GM15510 (cell line): ENCODE measurements around the gene B2M.

Experiments
- POLR2A ChIP-seq: IDR thresholded peaks from 3 replicates; pipeline ENCODE4 v1.6.1; 2011; ENCODE audit warnings: borderline replicate concordance; ENCODE audit not compliant: insufficient read length; ENCODE audit errors: extremely low read depth

B2M gene

DNA sequence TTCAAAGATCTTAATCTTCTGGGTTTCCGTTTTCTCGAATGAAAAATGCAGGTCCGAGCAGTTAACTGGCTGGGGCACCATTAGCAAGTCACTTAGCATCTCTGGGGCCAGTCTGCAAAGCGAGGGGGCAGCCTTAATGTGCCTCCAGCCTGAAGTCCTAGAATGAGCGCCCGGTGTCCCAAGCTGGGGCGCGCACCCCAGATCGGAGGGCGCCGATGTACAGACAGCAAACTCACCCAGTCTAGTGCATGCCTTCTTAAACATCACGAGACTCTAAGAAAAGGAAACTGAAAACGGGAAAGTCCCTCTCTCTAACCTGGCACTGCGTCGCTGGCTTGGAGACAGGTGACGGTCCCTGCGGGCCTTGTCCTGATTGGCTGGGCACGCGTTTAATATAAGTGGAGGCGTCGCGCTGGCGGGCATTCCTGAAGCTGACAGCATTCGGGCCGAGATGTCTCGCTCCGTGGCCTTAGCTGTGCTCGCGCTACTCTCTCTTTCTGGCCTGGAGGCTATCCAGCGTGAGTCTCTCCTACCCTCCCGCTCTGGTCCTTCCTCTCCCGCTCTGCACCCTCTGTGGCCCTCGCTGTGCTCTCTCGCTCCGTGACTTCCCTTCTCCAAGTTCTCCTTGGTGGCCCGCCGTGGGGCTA is at the start of gene B2M, which contains the start of gene PATL2:
Gene B2M (plus strand): TSS at position 422 of the 647 bp plus-strand sequence. CDS start 30 bp downstream, at position 452.
Gene PATL2 (minus strand): TSS at position 228 of the 647 bp plus-strand sequence. CDS start 34,833 bp downstream, outside the sequence.
- TF ChIP-seq POLR2A = peak; percentile 100

GRCh38 chr15:44661576-44661975 is 49.7 kb upstream of the B2M start:
- no peak for TF ChIP-seq POLR2A

DNA sequence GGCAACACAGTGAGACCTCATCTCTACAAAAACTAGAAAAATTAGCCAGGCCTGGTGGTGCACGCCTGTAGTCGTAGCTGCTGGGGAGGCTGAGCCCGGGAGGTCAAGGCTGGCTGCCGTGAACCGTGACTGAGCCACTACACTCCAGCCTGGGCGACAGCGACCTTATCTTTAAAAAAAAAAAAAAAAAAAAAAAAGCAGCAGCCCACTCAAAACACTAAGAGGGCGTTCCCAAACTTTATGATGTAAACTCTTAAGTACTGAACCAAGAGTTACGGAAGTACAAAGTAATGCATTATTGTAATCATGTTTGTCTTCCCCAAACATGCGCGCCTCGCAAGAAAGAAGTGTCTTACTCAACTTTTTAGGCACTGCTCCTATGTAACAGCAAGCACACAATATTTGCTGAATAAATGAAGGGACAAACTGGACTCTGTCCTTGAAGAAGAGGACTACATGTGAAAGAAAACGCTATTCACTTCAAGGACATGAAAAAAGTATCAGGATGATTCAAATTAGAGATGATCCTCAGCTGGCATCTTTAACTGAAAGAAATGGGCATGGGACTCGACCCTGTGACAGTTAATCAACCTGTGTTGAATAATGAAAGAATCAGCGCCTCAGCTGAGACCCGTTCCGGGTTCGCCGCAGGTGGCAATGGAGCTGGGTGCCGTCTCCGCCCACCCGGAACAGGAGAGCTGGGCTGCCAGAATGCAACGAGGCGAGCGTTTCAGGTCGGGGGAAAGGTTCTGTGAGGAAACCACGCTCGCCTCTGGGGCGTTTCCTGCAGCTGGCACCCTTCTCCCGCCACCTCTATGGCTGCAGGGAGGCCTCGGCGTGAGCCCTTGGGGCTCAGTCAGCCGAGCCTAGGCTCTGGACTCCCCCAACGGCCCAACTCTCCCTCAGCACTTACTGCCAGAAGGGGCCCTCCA is 48.6 kb upstream of the B2M start:
- no peak for TF ChIP-seq POLR2A

DNA sequence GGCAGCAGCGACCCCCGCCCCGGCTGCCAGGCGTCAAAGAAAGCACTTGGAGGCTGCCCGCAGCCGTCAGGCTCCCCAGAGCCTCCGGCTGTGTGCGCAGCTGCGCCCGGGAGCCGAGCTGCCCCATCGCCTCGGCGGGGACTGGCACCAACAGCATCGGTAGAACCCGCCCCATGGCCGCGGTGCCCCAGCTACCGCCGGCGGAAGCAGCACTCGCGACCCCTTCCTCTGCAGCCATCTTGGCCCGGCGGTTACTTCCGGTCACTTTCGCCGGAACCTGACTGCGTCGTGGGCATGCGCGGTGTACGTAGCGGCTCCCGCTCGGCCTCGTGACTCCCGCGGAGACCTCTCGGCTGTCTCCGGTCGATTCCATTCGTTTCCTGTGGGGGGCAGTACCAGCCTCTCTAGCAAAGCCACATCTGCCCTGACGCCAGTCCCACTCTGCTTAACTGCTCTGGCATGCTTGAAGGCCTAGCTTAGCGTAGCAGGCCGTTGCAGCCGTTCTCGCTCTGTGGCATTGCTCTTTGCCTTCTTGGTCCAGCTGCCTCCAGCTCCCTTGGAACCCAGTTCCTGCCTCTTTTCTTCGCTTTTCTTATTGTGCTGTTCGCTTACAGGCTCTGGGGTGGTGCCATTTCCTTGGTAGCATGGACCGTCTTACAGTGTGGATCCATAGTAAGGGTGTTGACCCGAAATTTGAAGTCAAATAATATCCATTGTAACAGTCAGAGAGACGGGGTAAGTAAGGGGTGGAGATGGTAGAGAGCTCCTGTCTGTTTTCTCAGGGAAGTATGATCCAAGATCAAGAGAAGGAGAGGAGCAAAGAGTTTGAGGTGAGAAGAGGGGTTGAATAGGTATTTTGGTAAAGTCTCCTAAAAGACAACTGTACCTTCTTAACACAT is 47.7 kb upstream of the B2M start, which contains the start of gene SPG11:
Gene SPG11 (minus strand): TSS at position 253 of the 899 bp plus-strand sequence. CDS start 15 bp downstream, at position 238.
- peak; percentile 95 for TF ChIP-seq POLR2A

DNA sequence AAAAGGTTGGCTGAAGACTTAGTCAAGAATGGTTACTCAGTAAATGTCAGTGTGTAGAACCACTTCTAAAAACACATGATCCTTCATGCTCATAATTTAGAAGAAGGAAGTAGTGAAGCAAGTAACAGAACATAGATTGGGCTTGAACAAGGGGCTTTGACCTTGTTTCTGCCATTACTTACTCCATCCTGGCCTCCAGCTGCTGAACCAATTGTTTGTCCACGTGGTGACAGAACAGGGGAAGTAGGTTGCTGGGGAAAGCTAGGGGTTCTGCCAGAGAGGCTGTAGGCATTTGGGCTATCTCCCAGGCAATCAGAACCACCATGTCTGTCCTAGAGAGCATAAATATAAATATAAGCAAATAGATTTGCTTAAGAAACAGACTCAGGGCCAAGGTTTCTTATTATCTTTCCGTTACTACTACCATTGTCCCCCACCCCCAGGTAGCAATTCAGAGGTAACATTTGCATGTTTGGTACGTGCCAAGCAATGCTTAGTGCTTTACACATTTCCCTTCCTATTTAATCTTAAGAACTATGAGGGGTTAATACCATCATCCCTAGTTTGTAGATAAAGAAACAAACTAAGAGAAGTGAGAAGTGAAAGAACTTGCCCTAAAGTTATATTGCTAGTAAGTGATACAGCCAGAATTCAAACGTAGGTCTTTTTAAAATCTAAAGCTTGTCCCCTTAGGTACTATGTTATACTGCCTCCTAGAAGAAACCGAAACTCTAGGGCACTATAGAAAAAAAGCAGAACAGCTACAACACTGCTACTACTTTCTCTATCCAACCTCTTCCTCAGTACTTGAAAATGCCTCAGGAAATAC is 44.9 kb upstream of the B2M start:
- no peak for TF ChIP-seq POLR2A

DNA sequence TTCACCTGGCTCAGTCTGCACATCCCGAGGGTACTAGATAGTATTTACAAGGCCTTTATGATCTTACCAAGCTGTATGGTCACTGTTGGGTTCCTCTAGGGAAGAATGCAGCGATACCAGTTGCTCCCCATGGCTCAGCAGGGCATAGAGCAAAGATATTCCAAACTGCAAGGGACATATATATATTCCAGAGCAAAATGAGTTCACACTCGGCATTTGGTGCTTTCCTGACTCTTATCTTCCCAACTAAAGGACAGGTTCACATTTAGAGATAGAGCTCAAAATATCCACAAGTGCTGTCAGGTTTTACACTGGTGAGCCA is 44.3 kb upstream of the B2M start:
- TF ChIP-seq POLR2A = no peak

DNA sequence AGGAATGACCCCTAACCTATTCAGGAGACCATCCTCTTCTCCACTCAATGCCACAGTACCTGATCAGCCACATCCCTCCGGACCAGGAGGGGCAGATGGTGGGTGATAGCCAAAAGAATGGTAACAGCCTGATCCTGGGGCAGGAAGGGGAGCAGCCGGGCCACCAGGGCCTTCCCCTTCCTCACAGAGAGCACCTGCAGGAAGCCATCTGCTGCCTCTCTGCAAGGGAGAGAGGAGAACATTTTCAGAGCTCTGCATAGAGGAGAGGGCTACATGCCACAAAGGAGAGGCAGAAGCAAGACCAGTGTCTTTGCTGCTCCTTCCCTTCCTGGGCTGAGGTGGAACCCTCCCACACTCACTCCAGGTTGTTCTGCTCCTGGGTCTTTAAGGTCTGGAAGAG is 42.4 kb upstream of the B2M start:
- no peak for TF ChIP-seq POLR2A

- TF ChIP-seq POLR2A = no peak
These were observed 41.0 kb upstream of the B2M start for GRCh38 chr15:44670087-44670950.

DNA sequence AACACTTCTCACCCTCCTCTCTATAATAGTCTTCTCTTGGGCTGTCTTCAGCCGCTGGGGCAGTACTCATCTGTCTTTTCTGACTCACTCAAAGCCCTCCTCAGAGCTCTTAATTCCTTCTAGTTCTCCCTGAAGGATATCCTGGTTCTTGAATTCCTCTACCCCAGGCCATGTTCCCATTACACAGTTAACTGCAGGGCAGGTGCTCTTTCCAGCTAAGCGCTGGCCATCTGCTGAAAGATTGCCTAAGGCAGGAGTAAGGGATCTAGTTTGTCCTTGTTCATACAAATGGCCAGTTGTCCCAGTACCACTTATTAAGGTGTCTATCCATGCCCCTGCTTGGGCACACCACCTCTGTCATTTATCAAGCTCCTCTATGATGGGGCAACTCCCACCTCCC is 37.7 kb upstream of the B2M start:
- no peak for TF ChIP-seq POLR2A

- TF ChIP-seq POLR2A = no peak
These were observed 35.4 kb upstream of the B2M start for GRCh38 chr15:44675911-44676310.

- TF ChIP-seq POLR2A = peak; percentile 29
These were observed 34.6 kb upstream of the B2M start for GRCh38 chr15:44676676-44677075.

- TF ChIP-seq POLR2A = no peak
These were observed 29.1 kb upstream of the B2M start for GRCh38 chr15:44682211-44682610.

- no peak for TF ChIP-seq POLR2A
These were observed 18.7 kb upstream of the B2M start for GRCh38 chr15:44692659-44693058.

DNA sequence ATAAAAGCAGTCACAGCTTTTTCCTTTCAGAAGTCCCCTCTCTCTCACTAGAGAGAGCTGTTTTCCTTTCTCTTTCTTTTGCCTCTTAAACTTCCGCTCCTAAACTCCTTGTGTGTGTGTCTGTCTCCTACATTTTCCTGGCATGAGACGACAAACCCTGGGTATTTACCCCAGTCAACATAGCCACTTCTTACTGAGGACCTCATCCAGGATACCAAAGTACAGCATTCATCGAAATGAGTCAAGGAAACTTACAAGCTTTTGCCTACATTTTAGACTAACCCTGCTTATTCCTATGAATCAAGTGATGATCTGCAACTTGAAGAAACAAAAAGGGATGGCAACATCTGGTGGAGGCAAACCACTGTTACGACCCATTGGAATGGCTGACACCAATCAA is 16.9 kb upstream of the B2M start:
- no peak for TF ChIP-seq POLR2A

GRCh38 chr15:44695294-44695693 is 16.0 kb upstream of the B2M start:
- no peak for TF ChIP-seq POLR2A
